SKM-1 (cell line): ENCODE results near the gene SLIT3.
A peak's percentile ranks its signal among the peaks of the same experiment; 100 is the strongest.

Experiments used
- DNase-seq: peaks from one replicate; lab custom pipeline; 2025; ENCODE audit not compliant: unreplicated experiment; lab: John Stamatoyannopoulos, UW

The SLIT3 gene

DNA sequence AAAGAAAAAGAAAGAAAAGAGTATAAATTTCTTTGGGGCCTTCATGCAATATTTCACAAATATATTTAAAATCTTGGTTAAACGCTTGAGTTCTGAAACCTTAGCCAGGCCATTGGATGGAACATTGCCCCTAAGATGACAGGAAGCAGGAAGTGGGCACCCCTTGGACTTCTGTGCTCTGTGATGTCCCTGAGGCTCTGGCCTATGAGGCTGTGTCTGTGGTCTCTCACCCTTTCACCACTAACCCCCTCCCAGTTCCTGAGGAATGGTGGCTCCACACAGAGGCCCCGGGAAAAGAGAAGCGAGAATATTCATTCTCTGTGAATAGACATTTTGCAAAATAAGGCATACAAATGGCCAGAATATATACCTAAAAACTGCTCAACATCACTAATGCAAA, 401.3 kb downstream of the SLIT3 start:
- DNase-seq = no peak

DNA sequence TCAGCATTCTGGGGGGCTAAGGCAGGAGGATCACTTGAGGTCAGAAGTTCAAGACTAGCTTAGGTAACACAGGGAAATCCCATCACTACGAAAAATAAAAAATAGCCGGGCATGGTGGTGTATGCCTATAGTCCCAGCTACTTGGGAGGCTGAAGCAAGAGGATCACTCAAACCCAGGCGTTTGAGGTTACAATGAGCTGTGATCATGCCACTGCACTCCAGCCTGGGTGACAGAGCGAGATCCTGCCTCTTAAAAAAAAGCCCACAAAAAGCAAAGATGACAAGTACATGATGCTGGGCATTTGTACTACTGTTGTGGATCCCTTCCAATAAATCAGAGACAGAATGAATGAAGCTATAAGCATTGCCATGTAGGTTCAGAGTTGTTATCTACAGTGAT, 401.7 kb downstream of the SLIT3 start:
- DNase-seq = no peak

DNA sequence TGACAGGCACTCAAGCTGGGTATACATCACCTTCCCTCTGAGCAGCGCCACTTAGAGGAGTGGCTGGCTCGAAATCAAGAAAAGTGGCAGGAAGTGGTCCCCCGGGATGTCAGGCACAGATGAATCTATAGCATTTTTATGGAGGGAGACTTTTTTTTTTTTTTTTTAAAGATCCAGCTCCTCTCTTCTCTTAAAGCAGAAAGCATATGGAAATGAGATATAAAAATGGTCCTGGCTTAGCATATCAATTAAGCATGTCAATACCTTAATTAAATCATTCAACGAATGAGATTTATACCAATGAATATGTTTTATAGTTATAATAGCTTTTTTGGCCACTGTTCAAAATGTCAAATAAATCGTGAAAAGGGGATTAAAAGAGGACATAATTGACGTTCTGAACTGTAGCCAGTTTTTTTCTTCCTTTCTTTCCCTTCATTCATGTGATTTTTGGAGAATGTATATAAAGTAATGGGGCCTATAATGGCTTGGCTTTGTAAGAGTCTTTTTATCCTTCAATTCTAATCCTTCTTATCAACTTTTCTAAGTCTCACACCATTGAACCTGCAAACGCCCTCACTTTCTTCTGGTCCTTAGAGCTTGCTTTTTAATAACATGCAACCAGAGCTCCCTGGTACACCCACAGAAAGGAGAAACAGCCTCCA, 402.6 kb downstream of the SLIT3 start:
- DNase-seq = no peak

DNA sequence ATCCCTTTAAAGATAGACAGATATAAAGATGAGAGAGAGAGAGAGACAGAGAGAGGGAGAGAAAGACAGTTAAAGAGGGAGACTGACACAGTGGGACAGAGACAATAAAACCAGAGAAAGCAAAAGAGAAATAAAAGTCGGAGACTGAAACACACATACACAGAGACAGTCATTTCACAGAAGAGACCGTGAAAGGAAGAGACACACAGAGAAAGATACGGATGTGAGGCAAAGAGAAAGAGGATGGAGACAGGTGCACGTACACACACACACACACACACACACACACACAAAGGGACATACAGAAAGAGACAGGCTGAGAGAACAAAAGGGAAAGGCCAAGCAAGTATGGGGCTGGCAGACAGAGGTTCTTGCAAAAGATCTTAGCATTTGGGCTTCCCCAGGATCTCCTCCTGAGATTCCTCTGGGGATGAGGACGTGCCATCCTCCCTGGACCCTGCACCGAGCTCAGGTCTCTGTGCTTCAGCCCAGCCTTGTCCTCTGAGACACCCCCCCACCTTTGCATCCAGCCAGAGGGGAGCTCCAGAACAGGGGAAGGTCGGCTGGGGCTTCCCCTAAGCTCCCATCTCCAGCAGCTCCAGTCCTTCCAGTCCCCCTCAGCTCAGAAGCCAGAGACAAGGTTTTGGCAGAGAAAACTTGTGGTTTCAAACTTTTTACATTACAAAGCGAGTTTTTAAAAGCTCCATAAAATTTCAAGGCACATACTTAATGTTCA, 403.4 kb downstream of the SLIT3 start:
- no peak for DNase-seq

DNA sequence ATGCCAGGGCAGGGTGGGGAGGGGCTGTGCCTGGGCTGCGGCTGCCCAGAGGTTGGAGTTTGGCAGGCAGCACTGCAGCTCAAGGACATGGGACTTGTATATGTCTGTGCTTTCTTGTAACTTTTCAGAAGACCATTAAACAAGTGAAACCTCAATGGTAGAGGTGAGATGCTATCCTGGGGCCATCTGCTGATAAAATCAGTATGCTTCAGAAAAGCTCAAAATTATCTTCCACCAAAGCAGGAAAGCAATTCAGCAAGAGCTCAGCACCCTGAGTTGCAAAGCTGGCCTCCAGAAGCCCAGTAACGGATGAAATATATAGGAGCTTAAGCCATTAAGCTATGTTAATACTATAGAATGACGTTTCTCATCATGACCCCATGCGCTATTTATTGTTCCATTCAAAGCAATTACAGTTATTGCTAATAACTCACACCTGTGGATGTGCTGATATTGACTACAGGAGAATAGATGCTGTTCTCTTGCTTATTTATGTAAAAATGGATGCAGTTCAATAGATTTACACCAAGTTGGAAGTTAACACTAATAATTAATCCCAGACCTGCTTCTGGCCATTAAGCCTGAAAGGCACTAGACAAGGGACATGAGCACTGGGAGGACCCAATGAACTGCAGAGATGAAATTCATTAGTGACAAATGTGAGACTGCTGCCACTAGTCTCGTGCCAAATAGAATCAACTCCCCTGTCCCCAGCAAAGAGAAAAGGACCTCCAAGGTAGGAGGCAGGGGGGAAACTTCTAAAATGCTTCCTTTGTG, 405.5 kb downstream of the SLIT3 start:
- no peak for DNase-seq

DNA sequence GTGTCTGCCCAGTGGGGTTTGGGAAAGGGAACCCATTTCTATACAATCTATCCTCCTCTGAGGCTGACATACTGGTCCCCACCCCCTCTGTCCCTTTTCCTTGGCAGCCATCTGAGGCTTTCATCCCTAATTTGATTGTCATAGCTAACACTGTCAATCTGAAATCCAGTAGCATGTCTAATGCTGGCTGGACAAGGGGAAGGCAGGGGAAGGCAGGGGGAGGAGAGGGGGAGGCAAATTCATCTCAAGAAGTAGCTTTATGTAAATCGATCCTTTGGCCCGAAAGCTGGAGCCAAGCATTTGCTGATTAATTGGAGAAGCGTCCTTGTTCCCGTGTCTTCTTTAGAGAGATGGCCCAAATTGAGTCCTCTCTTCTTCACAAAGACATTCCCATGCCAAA, 407.7 kb downstream of the SLIT3 start:
- DNase-seq = no peak

DNA sequence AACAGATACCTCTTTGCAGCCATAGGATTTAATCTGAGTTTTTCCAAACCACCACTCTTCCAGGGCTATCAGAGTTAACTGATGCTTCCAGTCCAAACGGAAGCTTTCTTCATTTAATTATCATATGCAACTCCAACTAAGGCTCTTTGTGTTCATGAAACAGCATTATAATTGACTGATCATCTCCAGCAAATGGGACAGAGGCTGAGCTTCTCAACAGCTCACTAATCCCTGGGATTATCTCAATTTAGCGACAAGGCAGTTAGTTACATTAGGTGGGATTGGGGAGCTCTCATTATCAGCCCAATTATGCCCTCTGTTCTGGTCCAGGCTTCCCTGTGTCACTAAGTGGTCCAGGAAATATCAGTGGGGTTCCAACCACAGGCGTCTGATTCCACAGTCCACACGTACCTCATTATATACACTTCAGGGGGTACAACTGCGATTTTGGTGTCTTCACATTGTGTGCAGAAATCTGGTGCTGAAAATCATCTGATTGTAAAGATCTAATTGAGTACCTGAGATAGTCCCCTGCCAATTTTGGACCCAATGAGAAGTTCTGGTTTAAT, 408.2 kb downstream of the SLIT3 start:
- no peak for DNase-seq

DNA sequence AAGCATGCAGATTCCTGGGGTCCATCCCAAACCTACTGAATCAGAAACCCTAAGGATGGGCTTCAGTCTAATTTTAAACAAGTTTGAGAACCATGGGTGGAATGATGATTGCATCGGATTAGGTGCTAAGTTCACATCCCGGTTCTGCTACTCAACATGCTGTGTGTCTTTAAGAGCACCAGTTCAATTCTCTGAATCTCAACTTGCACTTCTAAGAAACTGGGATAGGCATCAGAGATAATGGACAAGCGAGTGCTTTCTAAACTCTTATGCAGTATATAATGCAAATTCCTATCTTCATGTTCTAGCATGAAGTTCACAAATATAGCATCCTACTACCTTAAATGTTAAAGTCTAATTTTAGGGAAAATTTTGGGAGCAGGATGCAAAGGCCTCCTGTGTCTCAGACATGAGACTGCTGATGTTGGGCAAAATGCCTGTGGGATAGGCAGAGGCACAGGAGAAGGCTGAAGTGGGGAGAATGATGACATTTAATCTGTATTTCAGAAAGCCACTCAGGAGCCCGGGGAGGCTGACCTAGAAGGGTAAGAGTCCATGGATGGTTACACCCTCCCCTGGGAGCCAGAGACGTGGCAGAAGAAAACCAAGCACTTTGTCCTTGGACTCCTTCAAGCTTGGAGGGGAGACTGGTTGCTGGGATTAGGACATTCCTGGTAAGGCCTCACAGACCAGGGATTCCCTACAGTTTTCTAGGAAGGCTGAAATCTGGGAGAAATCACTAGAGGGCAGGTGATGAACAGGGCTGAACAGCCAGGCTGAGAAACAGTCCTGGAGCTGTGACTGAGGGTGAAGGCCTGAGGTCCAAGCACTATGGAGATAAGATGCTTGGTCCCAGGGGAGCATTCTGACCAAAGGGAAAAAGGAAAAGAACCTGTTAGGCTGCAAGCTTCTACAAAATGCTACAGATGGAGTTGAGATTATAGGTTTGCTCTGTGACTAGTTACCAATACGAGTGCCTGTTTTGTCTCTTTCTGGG, 409.8 kb downstream of the SLIT3 start:
- DNase-seq = no peak

DNA sequence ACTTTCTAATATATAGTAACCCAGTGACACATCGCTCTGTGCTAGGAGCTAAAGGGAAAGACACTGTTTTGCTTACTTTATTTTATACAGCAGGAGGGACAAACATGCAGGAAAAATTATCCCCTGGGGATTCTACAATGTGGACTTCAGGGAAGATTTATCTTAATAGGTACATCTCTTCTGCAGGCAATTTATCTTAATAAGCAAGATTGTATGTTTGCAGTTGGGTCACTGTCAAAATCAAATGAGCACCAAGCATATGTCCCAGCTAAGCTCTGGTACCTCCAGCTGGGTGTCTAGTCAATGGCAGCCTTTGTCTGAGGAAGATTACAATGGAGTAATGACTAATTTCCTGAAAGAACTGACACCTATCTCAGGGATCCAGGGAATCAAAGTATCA, 411.9 kb downstream of the SLIT3 start:
- no peak for DNase-seq

DNA sequence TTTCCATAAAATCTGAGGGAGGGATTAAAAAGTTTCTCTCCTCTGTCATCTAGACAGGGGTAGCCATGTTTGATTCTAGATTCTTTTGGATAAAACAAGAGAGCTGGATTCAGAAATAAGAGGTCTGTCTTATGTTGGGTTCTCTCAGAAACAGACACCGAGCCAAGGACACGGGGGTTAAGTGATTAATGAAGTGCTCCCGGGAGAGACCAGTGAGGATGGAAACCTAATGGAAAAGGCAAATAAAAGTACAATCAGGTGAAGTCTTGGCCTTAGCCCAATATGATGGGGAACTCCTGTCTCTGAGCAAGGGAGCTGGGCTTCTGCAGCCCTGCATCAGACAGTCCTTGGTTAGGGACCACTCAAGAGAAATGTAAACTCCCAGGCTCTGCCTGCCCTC, 413.0 kb downstream of the SLIT3 start:
- DNase-seq = no peak

DNA sequence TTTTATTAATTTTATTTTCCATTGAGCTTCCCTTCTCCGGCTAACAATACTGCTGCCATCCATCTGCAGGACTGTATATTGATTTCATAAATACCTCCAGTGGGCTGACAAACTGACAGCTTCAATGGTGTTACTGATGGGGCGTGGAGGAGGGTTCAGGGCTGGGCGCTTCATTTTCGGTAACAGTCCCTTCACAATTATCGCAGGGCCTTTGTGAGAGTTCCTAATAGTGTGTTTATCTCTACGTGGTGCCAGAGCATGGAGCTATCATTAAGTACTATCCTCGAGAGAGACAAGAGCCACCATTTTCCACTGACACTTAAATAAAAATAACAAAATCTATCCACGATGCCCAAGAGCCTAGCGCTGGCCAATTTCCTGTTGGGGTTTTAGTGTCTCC, 414.8 kb downstream of the SLIT3 start:
- no peak for DNase-seq

DNA sequence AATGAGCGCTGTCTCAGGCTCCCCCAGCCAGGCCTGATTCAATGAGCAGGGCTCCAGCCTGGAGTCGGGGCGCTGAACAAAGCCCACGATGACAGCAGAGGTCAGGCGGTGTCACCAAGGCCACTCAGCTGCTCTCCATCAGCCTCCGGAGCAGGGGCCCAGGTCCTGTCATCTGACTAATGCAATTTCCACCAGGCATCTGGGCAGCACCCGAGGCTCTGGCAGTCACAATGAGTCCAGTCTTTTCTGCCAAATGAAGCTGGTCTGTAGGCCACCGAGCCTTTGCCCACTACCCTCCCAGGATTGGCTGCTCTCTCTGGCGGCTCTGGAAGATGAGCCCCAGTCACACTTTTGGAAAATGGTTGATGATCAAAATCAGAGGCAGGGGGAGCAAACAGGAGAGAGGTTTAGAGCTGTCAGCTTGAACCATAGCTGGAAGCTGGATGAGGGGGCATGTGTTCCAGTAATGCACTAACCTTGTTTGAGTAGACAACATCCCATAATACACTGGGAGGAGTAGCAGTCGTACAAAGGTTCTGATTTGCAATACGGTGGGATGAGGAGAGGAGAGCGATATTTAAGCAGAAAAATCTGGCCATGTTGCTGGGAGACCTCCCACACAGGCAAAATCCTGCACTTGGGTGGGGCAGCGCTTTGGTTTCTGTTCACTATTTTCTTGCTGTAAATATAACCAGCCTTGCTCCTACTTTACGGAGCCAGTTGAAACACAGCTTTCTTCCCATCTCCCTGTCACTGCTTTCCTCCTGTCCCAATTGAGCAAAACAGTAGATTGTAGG, 415.4 kb downstream of the SLIT3 start:
- DNase-seq = no peak

DNA sequence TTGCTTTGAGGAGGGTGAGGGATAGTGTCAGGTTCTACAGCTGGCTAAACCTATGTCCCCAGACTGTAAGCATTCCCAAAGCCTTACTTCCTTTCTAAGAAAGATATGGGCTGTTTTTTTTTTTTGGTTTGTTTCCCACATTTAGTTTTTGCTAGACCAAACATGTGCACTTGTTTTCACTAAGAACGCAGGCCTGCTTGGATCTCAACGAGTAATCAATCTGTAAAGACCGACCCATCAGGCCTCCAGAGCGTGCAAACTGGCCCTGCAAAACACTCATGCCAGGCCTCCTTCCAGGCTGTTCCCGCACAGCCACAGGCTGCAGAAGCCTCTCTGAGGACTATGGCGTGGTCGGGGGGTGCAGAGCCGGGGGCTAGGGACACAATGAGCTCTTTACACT, 416.9 kb downstream of the SLIT3 start:
- DNase-seq = no peak

DNA sequence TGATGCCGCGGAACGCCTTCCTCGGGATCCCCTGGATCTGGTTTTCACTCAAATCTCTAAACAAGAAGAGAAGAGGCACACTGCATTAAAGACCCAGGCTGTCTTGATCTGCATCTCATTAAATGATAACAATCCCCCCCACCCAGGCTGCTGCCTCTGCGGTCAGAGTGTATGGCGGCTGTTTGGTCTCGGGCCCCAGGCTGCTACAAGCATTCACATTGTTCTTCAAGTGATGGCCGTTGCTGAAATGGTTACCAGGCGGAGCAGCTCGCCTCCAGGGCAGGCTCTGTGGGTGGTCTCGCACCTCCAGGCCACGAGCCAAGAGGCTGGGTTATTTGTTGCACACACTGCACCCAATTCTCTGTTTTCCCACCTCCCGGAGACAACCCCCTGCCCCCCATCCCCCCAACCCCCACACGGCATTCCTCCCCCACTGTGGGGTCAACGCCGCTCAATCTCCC, 417.6 kb downstream of the SLIT3 start:
- no peak for DNase-seq

DNA sequence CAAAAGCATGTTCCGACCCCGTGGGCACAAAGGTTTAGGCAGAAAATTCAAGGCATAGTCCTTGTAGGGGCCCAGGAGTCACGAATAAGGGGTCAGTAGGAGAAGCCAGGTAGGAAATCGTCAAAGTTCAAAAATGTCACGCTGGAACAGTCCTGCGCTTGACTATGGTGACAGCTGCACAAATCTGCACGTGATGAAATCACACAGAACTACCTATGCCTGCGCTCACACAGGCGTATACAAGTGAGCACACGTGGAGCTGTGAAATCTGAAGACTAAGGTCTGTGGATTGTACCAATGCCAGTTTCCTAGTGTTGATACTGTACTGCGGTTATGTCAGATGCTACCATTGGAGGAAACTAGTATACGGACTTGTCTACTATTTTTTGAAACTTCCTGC, 418.7 kb downstream of the SLIT3 start:
- no peak for DNase-seq

DNA sequence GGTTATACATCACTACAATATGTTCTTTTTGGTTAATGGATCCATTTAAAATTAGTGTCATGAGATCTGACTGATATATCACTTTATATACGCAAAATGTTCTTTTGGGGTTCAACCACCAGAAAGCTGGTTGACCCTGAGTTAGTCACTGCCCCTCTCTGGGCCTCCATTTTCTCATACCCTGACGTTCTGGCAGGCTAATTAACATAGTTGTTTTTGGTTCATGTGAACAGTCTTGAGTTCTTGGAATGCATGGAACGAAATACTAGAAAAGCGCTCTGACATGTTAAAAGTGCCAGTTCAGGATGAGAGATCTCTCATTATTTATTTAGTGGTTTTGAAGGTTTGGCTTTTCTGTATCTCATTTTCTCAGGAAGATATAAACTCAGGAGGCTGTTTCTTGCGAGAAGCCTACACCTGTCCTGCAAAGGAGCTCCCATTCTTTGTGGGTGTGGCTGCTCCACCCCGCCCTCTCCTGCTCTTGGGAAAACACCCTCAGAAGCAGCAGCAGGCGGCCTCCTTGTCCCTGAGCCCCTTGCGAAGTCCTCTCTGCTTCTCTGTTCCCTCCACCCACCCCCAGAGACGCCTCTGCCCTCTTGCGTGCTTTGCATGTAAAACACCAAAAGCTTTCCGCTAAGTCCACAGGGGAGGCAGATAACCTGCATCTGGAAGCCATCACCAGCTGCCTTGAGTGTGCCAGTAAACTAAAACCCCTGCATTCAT, 419.4 kb downstream of the SLIT3 start:
- no peak for DNase-seq

DNA sequence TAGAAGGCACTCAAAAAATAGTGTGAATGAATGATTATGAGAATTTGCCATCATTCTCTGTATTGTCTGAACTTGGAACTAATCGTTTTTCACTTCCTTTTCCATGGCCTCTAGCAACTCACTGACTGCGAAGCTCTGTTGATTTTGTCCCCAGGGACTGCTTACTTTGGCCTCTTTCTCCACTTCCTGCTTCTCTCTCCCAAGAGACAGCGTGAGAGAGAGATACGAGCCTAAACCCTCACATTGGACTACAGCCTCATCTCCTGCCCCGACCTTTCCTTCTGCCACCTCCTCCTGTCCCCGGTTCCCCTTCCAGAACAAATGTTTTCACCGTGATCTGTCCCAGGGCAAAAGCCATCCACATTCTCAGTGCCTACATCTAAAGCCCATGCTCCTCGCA, 421.0 kb downstream of the SLIT3 start:
- peak; percentile 41 for DNase-seq

DNA sequence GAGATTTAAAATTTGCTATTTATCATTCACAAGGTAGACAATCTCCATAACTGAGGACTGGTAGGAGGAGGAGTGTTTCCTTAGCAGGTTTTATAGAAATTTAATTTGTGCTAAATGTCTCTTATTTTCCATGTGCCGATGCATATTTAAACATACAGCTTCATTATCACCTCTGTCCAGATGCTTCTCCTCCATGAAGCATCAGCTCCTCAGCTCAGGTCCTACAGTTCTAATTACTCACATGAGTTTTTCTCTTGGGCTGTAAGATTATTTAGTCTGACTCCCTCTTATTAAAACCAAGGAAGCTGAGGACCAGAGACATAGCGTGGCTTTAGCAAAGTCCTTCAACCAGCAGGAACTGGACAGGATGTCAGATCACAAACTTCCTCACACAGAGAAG, 421.6 kb downstream of the SLIT3 start:
- DNase-seq = no peak

DNA sequence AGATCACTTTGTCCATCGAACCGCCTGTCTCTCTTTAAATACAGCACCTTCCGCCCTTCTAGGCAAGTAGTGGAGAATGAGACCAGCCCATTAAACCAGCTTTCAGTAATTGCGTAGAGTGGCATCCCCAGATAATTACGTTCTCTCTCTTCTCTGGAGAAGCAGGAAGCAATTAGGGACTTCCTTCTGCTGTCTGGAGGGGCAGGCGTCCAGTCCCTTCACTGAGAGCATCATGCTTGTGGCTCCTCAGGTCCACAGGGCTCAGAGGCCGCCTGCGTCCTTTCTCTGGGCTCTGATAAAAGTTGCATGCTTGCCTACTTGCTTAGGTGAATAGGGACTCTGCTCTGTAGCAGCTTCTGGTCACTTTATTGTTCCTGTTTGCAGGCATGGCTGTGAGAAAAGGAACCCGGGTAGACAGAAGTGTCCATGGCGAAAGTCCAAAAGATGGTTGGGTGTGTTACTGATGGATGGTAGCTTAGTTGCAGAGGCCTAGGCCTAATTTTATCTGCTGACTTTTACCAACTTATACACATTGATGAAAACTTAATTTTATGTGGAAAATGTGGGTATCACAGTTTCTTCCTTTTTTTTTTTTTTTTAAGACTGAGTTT, 422.7 kb downstream of the SLIT3 start:
- no peak for DNase-seq
